Lung (tissue), 12 donors: Measurements from ENCODE around the gene PHB1. TPM values are rescaled to one million over a fixed set of nuclear protein-coding genes. Genes with fewer than 3 reads are reported as not detected.

Experiments
- ATAC-seq: fragments of 200-7000 bp; cut with Tn5 transposase; one replicate; pipeline ENCODE4 v1.9.1; 2020; ENCODE audit warnings: moderate number of reproducible peaks; ENCODE audit not compliant: insufficient read depth, low FRiP score
- DNase-seq, 3 donors: peaks; one replicate each; pipeline ENCODE4 v3.0.0-alpha.2; 2013 to 2017
- H3K27ac ChIP-seq, 2 donors: one replicate each; pipeline ENCODE4 v1.5.1; 2013; ENCODE audit warnings: mild to moderate bottlenecking in 2 of 2, moderate library complexity in 2 of 2, control low read depth in 1 of 2, inconsistent platforms in 1 of 2, low read depth in 1 of 2, low read length in 1 of 2
- H3K27me3 ChIP-seq, 3 donors: one replicate each; pipeline ENCODE4 v1.5.1; 2013; ENCODE audit warnings: low read length in 2 of 3; ENCODE audit not compliant: control insufficient read depth in 3 of 3, insufficient read depth in 3 of 3
- H3K36me3 ChIP-seq, 4 donors: one replicate each; pipeline ENCODE4 v1.5.1; 2013; ENCODE audit warnings: low read length in 4 of 4, mild to moderate bottlenecking in 1 of 4, moderate library complexity in 1 of 4; ENCODE audit not compliant: control insufficient read depth in 4 of 4, insufficient read depth in 4 of 4
- H3K4me1 ChIP-seq, 5 donors: one replicate each; pipeline ENCODE4 v1.5.1; 2013; ENCODE audit warnings: low read length in 5 of 5, mild to moderate bottlenecking in 2 of 5, moderate library complexity in 1 of 5; ENCODE audit not compliant: control insufficient read depth in 5 of 5, insufficient read depth in 5 of 5
- H3K4me3 ChIP-seq: one replicate; pipeline ENCODE4 v1.5.1; 2013; ENCODE audit warnings: mild to moderate bottlenecking, control low read depth, moderate library complexity
- H3K9ac ChIP-seq, 2 donors: one replicate each; pipeline ENCODE4 v1.5.1; 2013; ENCODE audit warnings: low read length in 2 of 2, control low read depth in 1 of 2; ENCODE audit not compliant: insufficient read depth in 1 of 2
- H3K9me3 ChIP-seq, 4 donors: one replicate each; pipeline ENCODE4 v1.5.1; 2013; ENCODE audit warnings: low read length in 3 of 4, mild to moderate bottlenecking in 1 of 4, moderate library complexity in 1 of 4; ENCODE audit not compliant: control insufficient read depth in 4 of 4, insufficient read depth in 3 of 4
- WGBS, 2 donors: extraction: QIAGEN DNeasy Blood & Tissue Kit; methylation state at CpG; one replicate each; pipeline ENCODE4 v1.1.7; 2013; 5-methylcytosine and 5-hydroxymethylcytosine counted together
- polyA plus RNA-seq, 2 donors: library from polyadenylated mRNA; stranded (reverse); fragments of 200-250 nt; gene quantifications; one replicate each; pipeline ENCODE4 v1.2.1, GENCODE V29; 2013
- total RNA-seq, 2 donors: library from RNA; depleted of rRNA in 1 of 2; stranded (reverse); fragments of >200 nt in 1 of 2; gene quantifications; one replicate each; pipeline ENCODE4 v1.2.1, GENCODE V29; 2014 to 2021
- TF ChIP-seq, protein P1 (sequence below): IDR thresholded peaks from 2 replicates; pipeline ENCODE4 v1.5.1; 2012; ENCODE audit warnings: mild to moderate bottlenecking; ENCODE audit errors: control extremely low read depth, extremely low read depth
- donor health status: control.
- donor health status: control.
- donor health status: Bipolar disorder and iron deficiency.
- donor health status: healthy.
- donor health status: DM: yes; HTN: yes; CAD: no.

The PHB1 gene
- total and polyA plus RNA-seq, 4 donors = 51.2 to 209 (median 128) TPM

DNA sequence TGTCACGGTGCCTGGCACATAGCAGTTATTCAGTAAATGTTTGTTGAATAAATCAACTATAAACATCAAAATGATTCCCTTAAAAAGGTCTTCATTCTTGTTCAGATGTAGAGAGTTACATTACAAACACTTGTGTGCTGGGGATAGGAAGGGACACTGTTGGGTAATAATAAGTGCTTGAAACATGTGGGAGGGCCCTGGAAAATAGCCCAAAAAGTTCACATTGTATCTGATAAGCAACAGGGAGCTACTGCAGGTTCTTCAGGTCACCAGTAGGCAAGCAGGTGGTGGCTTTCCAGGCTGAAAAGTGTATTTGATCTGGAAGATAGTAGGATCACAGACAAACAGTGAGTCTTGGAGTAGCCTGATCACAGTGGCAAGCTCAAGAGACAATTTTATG is 33.6 kb downstream of the PHB1 start:
- H3K9ac ChIP-seq = no peak overlapping the region
- DNase-seq = no peak
- peak; percentile 35 for ATAC-seq
- H3K4me3 ChIP-seq = no peak overlapping the region
- H3K36me3 ChIP-seq = no peaks in the 10 kb centered on the region
- peaks cover 0 to 10% (median 0%) of the 10 kb centered on the region in 5 donors for H3K4me1 ChIP-seq
- H3K9me3 ChIP-seq = peaks cover 0 to 1% (median 0%) of the 10 kb centered on the region in 4 donors
- WGBS, 2 donors = 66 to 87% methylated on average over 1 of the region's 1 CpG
- no peaks in the 10 kb centered on the region for H3K27me3 ChIP-seq
- TF ChIP-seq, protein P1, sequence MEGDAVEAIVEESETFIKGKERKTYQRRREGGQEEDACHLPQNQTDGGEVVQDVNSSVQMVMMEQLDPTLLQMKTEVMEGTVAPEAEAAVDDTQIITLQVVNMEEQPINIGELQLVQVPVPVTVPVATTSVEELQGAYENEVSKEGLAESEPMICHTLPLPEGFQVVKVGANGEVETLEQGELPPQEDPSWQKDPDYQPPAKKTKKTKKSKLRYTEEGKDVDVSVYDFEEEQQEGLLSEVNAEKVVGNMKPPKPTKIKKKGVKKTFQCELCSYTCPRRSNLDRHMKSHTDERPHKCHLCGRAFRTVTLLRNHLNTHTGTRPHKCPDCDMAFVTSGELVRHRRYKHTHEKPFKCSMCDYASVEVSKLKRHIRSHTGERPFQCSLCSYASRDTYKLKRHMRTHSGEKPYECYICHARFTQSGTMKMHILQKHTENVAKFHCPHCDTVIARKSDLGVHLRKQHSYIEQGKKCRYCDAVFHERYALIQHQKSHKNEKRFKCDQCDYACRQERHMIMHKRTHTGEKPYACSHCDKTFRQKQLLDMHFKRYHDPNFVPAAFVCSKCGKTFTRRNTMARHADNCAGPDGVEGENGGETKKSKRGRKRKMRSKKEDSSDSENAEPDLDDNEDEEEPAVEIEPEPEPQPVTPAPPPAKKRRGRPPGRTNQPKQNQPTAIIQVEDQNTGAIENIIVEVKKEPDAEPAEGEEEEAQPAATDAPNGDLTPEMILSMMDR = no peak
- H3K27ac ChIP-seq = no peak overlapping the region

DNA sequence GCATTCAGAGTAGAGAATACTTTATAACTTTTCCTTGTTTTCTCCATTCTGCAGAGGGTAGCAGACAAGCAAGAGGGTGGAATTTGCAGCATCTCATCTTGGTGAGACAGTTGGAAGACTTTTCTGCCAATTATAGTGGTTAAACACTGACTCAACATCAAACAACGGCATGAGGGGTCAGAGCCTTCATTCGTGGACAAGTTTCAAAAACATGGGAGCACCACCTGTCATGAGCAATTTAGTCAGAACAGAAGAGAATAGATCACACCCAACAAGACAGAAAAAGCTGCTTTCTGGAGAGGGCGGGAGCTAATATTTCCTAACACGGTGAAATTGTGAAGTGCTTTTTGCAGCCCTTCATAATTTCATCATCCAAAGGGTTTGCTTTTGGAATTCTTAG is 34.8 kb downstream of the PHB1 start:
- DNase-seq (no peak), ATAC-seq (no peak)
- Histone ChIP-seq H3K27me3 (no peaks in the 10 kb centered on the region), H3K27ac (no peak overlapping the region), H3K9ac (no peak overlapping the region), H3K36me3 (no peaks in the 10 kb centered on the region), H3K4me1 (no peaks in the 10 kb centered on the region), H3K4me3 (no peak overlapping the region), H3K9me3 (peaks cover 0 to 1% (median 0%) of the 10 kb centered on the region in 4 donors)
- TF ChIP-seq, protein P1 = no peak
- 46 to 52% methylated on average over 4 of the region's 4 CpGs for WGBS, 2 donors

DNA sequence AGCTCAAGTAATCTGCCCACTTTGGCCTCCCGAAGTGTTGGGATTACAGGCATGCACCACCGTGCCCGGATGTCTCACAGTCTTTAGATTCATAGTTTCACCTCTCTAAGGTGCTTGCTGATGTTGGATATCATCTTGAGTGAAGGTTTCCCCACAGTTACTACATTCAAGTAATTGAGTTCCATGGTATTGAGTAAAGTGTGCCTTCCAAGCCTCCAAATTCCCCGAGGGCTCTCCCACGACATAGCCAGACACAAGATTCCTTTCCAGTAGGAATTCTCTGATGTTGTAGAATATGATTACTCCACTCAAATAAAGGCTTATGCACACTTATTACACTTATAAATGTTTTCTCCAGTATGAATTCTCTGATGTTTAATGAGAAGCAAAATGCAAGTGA is 36.4 kb downstream of the PHB1 start:
- no peak overlapping the region for H3K9ac ChIP-seq
- no peak overlapping the region for H3K27ac ChIP-seq
- DNase-seq (no peak), ATAC-seq (no peak)
- H3K4me3 ChIP-seq = no peak overlapping the region
- H3K9me3 ChIP-seq = peaks cover 0 to 1% (median 0%) of the 10 kb centered on the region in 4 donors
- no peaks in the 10 kb centered on the region for H3K27me3 ChIP-seq
- 92 to 94% methylated on average over 5 of the region's 5 CpGs for WGBS, 2 donors
- H3K4me1 ChIP-seq = no peaks in the 10 kb centered on the region
- no peaks in the 10 kb centered on the region for H3K36me3 ChIP-seq
- TF ChIP-seq, protein P1 = no peak

DNA sequence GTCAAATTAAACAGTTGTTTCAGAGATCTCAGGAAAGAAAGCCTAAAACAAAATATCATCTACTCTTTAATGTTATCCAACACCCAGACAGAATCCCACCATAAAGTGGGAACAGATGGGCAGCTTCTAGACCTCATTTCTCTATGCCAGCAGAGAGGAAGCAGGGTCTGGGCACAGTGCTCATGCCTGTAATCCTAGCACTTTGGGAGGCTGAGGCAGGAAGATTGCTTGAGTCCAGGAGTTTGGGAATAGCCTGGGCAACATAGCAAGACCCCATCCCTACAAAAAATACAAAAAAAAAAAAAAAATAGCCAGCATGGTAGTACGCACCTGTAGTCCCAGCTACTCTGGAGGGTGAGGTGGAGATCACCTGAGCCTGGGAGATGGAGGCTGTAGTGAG is 39.1 kb downstream of the PHB1 start:
- Histone ChIP-seq H3K9ac (no peak overlapping the region), H3K4me1 (no peaks in the 10 kb centered on the region), H3K9me3 (peaks cover 0 to 1% (median 0%) of the 10 kb centered on the region in 4 donors), H3K36me3 (no peaks in the 10 kb centered on the region), H3K4me3 (no peak overlapping the region), H3K27ac (no peak overlapping the region), H3K27me3 (no peaks in the 10 kb centered on the region)
- ATAC-seq (no peak), DNase-seq (no peak)
- WGBS, 2 donors = 100% methylated on average over 1 of the region's 1 CpG
- TF ChIP-seq, protein P1 = no peak
